Myometrial cell (primary cell): Measurements from ENCODE around the gene RNF125. TPM values are rescaled to one million over a fixed set of nuclear protein-coding genes. Genes with fewer than 3 reads are reported as not detected.

ENCODE experiments used
- total RNA-seq: library from RNA; depleted of rRNA; stranded (reverse); fragments of >200 nt; gene quantifications from 2 replicates; pipeline ENCODE4 v1.2.3, GENCODE V29; 2015

Gene RNF125
- total RNA-seq: 0.86 and 1.1 TPM in 2 replicates

GRCh38 chr18:32018331-32019250, at the start of gene RNF125:
Gene RNF125, plus strand, starts transcription at chr18:32018825. Its CDS starts 39 bp downstream, at chr18:32018864.

GRCh38 chr18:32091724-32092421, 73.2 kb downstream of the RNF125 start, which contains the start of gene RNF138:
Gene RNF138, plus strand, starts transcription at chr18:32091874. Its CDS starts 903 bp downstream, at chr18:32092777.

Other genes with a start within 250 kb of the RNF125 start
- gene TRAPPC8, start 75.7 kb upstream of the RNF125 start, total RNA-seq: 30.7 and 36.0 TPM in 2 replicates
- 14.4 and 20.6 TPM in 2 replicates for gene RNF138, start 73.0 kb downstream of the RNF125 start, total RNA-seq
- not detected in 2 replicates for gene MEP1B, start 171.2 kb downstream of the RNF125 start, total RNA-seq